GM12878 (cell line): ENCODE measurements around the gene STRA8.

Experiments used
- NFYA ChIP-seq: IDR thresholded peaks from 2 replicates; pipeline ENCODE4 v1.6.1; 2011; ENCODE audit warnings: low read depth, mild to moderate bottlenecking, low read length, improper control_type of control experiment, borderline replicate concordance
- NFYB ChIP-seq: IDR thresholded peaks from 2 replicates; pipeline ENCODE4 v1.6.1; 2011; ENCODE audit warnings: low read depth, mild to moderate bottlenecking, low read length, improper control_type of control experiment, moderate library complexity; ENCODE audit not compliant: insufficient read depth
- POLR2AphosphoS5 ChIP-seq: IDR thresholded peaks from 2 replicates; pipeline ENCODE4 v1.6.1; 2011; ENCODE audit warnings: mild to moderate bottlenecking, low read length, inconsistent platforms
- SIN3A ChIP-seq: IDR thresholded peaks from 2 replicates; pipeline ENCODE4 v1.6.1; 2012; ENCODE audit warnings: low read depth, low read length, improper control_type of control experiment
- SP1 ChIP-seq: IDR thresholded peaks from one replicate; pipeline ENCODE4 v1.6.1; 2011; ENCODE audit warnings: low read depth, low read length
- TF ChIP-seq, protein P1 (sequence below): fragments of 450-650 bp; IDR thresholded peaks from 2 replicates; pipeline ENCODE4 v1.6.1; 2016; ENCODE audit warnings: mild to moderate bottlenecking
- TF ChIP-seq, protein P2 (sequence below), 3 experiments: IDR thresholded peaks in 2 of 3; conservative IDR thresholded peaks in 1 of 3; 2 replicates each; pipeline ENCODE4 v1.5.1; 2011; ENCODE audit warnings: low read depth in 3 of 3, low read length in 3 of 3, mild to moderate bottlenecking in 3 of 3, control low read depth in 2 of 3, moderate library complexity in 2 of 3, inconsistent platforms in 1 of 3, mixed read lengths in 1 of 3; ENCODE audit not compliant: control insufficient read depth in 2 of 3, insufficient read depth in 1 of 3; ENCODE audit errors: extremely low read depth in 1 of 3

GRCh38 chr7:135291809-135292253, 58.2 kb downstream of the STRA8 start:
- TF ChIP-seq NFYB (no peak), SP1 (no peak), POLR2AphosphoS5 (no peak), SIN3A (no peak), NFYA (no peak)
- TF ChIP-seq, protein P1, sequence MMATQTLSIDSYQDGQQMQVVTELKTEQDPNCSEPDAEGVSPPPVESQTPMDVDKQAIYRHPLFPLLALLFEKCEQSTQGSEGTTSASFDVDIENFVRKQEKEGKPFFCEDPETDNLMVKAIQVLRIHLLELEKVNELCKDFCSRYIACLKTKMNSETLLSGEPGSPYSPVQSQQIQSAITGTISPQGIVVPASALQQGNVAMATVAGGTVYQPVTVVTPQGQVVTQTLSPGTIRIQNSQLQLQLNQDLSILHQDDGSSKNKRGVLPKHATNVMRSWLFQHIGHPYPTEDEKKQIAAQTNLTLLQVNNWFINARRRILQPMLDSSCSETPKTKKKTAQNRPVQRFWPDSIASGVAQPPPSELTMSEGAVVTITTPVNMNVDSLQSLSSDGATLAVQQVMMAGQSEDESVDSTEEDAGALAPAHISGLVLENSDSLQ, result no peak
- TF ChIP-seq, protein P2, sequence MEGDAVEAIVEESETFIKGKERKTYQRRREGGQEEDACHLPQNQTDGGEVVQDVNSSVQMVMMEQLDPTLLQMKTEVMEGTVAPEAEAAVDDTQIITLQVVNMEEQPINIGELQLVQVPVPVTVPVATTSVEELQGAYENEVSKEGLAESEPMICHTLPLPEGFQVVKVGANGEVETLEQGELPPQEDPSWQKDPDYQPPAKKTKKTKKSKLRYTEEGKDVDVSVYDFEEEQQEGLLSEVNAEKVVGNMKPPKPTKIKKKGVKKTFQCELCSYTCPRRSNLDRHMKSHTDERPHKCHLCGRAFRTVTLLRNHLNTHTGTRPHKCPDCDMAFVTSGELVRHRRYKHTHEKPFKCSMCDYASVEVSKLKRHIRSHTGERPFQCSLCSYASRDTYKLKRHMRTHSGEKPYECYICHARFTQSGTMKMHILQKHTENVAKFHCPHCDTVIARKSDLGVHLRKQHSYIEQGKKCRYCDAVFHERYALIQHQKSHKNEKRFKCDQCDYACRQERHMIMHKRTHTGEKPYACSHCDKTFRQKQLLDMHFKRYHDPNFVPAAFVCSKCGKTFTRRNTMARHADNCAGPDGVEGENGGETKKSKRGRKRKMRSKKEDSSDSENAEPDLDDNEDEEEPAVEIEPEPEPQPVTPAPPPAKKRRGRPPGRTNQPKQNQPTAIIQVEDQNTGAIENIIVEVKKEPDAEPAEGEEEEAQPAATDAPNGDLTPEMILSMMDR (IDR thresholded peaks at IDR 0.05 in 2 of 3, conservative IDR thresholded peaks at IDR 0.05 in 1 of 3; ENCODE audit: control insufficient read depth in 2 of 3, extremely low read depth in 1 of 3, insufficient read depth in 1 of 3, low read depth in 3 of 3, low read length in 3 of 3), result no peak
